ENCODE measurements around the gene C1QTNF5.

- TF ChIP-seq PHF8 (IDR thresholded peaks at IDR 0.05; ENCODE audit: borderline replicate concordance, low read depth) (no peak), CEBPB (IDR thresholded peaks at IDR 0.05) (no peak), EP300 (IDR thresholded peaks at IDR 0.05) (no peak), CTCF (IDR thresholded peaks at IDR 0.05) (no peak)
These were observed 3.8 kb upstream of the C1QTNF5 start for GRCh38 chr11:119344291-119345010.
